PFSK-1 (cell line): ENCODE data around the gene ABLIM2.

ENCODE experiments used
- FOXP2 ChIP-seq: optimal IDR thresholded peaks from 2 replicates; pipeline ENCODE3; 2011; ENCODE audit warnings: borderline replicate concordance, control low read depth, inconsistent platforms; ENCODE audit not compliant: insufficient read depth; ENCODE audit errors: extremely low read length, extremely low read depth
- POLR2AphosphoS5 ChIP-seq: IDR thresholded peaks from 2 replicates; pipeline ENCODE4 v1.6.1; 2012; ENCODE audit warnings: low read depth, mild to moderate bottlenecking, control low read depth, low read length, moderate library complexity
- REST ChIP-seq, 2 experiments: IDR thresholded peaks; 2 replicates each; pipeline versions ENCODE4 v1.6.1 to v1.8.0; 2011 to 2012; ENCODE audit warnings: low read depth in 2 of 2, low read length in 2 of 2, control low read depth in 1 of 2, inconsistent platforms in 1 of 2, mild to moderate bottlenecking in 1 of 2, moderate library complexity in 1 of 2; ENCODE audit not compliant: insufficient read depth in 1 of 2
- SIN3A ChIP-seq: IDR thresholded peaks from 2 replicates; pipeline ENCODE4 v1.6.1; 2012; ENCODE audit warnings: mild to moderate bottlenecking, low read length, moderate library complexity, borderline replicate concordance; ENCODE audit not compliant: insufficient read depth
- TAF1 ChIP-seq: IDR thresholded peaks from 2 replicates; pipeline ENCODE4 v1.6.1; 2012; ENCODE audit warnings: low read length, control low read depth, borderline replicate concordance; ENCODE audit not compliant: insufficient read depth

ABLIM2 gene

GRCh38 chr4:8204576-8205227 is 46.1 kb upstream of the ABLIM2 start:
- TF ChIP-seq POLR2AphosphoS5 (no peak), FOXP2 (no peak), REST (IDR thresholded peaks at IDR 0.05; ENCODE audit: insufficient read depth in 1 of 2, low read depth in 2 of 2, low read length in 2 of 2) (no peak), SIN3A (no peak), TAF1 (no peak)

GRCh38 chr4:8203817-8204216 is 45.2 kb upstream of the ABLIM2 start:
- TF ChIP-seq POLR2AphosphoS5 (no peak), FOXP2 (no peak), REST (IDR thresholded peaks at IDR 0.05; ENCODE audit: insufficient read depth in 1 of 2, low read depth in 2 of 2, low read length in 2 of 2) (no peak), TAF1 (no peak), SIN3A (no peak)

- TF ChIP-seq FOXP2 (no peak), TAF1 (no peak), REST (IDR thresholded peaks at IDR 0.05; ENCODE audit: insufficient read depth in 1 of 2, low read depth in 2 of 2, low read length in 2 of 2) (no peak), SIN3A (no peak), POLR2AphosphoS5 (no peak)
These were observed 44.4 kb upstream of the ABLIM2 start for GRCh38 chr4:8203052-8203401.

- TF ChIP-seq POLR2AphosphoS5 (no peak), FOXP2 (no peak), TAF1 (no peak), REST (IDR thresholded peaks at IDR 0.05; ENCODE audit: insufficient read depth in 1 of 2, low read depth in 2 of 2, low read length in 2 of 2) (no peak), SIN3A (no peak)
These were observed 43.8 kb upstream of the ABLIM2 start for GRCh38 chr4:8202108-8203051.
